ENCODE results near the gene KDM5A. TPM values are rescaled to one million over a fixed set of nuclear protein-coding genes. Genes with fewer than 3 reads are reported as not detected.
"Not testable (repeated sequence)": the region's sequence is repeated elsewhere in the genome, so short reads cannot be mapped to it uniquely, and the experiment has no call there.

KDM5A gene
- total RNA-seq, 6 experiments from 2014 or later = 10.8 to 31.0 (median 27.9) TPM

DNA sequence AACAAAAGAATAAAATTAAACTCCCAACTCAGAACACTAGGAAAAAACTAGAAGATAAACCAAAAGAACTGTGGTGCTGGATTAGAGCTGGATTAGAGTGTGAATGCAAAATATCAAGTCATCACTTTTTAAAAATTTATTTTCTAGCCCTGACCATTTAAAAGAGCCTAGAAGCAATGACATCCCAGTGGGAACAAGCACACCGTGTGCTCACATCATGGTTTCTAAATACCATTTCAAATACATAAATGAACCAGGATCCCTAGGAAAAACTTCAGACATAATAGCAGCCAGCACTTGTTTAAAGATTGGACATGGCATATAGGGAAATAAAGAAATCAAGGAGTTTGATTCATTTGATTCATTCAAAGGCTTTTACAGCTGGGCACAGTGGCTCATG, 30.0 kb downstream of the KDM5A start:
- Histone ChIP-seq H3K27me3 (no peaks in the 10 kb centered on the region), H3K27ac (no peak overlapping the region), H3K36me3 (peaks cover 0 to 58% (median 21%) of the 10 kb centered on the region in 4 donors), H3K9me3 (no peaks in the 10 kb centered on the region), H3K4me3 (no peak overlapping the region), H3K4me1 (no peaks in the 10 kb centered on the region)
- ATAC-seq (no peak), DNase-seq (no peak)
- TF ChIP-seq POLR2A (IDR thresholded peaks at IDR 0.05) = no peak
- intact Hi-C loops (cut with DNase I) = no loop called here
- WGBS (ENCODE audit: insufficient coverage, low coverage, low lambda C conversion rate, missing lambda C conversion rate) = 82% methylated on average over 1 of the region's 1 CpG

DNA sequence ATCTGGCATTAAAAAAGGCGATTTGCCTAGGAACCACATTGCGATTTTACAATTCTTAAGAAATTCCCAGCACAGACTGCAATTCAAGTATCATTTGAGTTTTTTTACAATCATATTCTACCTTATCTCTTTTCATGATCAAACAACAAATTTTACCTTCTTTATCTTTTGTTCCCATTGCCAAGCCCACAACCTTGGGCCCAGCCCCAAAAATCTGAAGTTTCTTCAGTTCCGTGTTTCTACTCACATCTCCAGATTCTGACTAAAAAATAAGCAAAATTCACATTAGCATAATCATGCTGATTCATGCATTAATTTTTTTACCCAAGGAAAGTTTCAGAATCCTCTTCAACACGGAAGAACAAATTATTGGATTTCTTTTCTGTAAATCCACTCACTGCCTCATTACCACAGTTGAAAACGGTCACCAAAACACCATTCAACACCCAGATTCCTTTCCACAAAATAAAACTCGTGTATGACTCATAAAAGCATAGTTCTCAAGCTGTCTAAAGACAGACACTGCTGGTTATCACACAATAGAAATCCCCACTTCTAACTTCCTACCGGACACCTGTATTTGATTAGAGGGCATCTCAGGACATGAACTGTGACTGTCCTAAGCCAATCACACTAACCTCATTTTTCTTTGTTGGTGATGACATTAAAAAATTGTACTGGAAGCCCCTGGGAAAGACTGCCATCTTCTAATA, 32.7 kb downstream of the KDM5A start:
- no peak for TF ChIP-seq POLR2A (IDR thresholded peaks at IDR 0.05)
- TF ChIP-seq, protein P1, sequence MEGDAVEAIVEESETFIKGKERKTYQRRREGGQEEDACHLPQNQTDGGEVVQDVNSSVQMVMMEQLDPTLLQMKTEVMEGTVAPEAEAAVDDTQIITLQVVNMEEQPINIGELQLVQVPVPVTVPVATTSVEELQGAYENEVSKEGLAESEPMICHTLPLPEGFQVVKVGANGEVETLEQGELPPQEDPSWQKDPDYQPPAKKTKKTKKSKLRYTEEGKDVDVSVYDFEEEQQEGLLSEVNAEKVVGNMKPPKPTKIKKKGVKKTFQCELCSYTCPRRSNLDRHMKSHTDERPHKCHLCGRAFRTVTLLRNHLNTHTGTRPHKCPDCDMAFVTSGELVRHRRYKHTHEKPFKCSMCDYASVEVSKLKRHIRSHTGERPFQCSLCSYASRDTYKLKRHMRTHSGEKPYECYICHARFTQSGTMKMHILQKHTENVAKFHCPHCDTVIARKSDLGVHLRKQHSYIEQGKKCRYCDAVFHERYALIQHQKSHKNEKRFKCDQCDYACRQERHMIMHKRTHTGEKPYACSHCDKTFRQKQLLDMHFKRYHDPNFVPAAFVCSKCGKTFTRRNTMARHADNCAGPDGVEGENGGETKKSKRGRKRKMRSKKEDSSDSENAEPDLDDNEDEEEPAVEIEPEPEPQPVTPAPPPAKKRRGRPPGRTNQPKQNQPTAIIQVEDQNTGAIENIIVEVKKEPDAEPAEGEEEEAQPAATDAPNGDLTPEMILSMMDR (IDR thresholded peaks at IDR 0.05) = no peak
- intact Hi-C loops (cut with DNase I) = no loop called here
- no peak for DNase-seq
- no peaks in the 10 kb centered on the region for H3K4me1 ChIP-seq
- no peak overlapping the region for H3K4me3 ChIP-seq
- no peaks in the 10 kb centered on the region for H3K9me3 ChIP-seq
- no peak overlapping the region for H3K27ac ChIP-seq
- WGBS (ENCODE audit: insufficient coverage, low coverage, low lambda C conversion rate, missing lambda C conversion rate) = 90% methylated on average over 7 of the region's 7 CpGs
- ATAC-seq = no peak
- no peaks in the 10 kb centered on the region for H3K27me3 ChIP-seq
- H3K36me3 ChIP-seq = peaks cover 0 to 59% (median 25%) of the 10 kb centered on the region in 4 donors

DNA sequence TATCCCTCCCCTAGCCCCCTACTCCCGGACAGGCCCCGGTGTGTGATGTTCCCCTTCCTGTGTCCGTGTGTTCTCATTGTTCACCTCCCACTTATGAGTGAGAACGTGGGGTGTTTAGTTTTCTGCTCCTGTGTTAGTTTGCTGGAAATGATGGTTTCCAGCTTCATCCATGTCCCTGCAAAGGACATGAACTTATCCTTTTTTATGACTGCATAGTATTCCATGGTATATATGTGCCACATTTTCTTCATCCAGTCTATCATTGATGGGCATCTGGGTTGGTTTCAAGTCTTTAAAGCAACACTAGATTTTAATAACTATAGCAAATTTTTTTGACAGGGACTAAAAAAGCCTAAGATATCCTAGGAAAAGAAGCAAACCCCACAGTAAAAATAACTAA, 37.9 kb downstream of the KDM5A start:
- ATAC-seq; intact Hi-C loops (cut with DNase I); H3K9me3 ChIP-seq; H3K4me3 ChIP-seq; H3K4me1 ChIP-seq; H3K27ac ChIP-seq; H3K27me3 ChIP-seq; DNase-seq: not testable (repeated sequence)
- WGBS (ENCODE audit: insufficient coverage, low coverage, low lambda C conversion rate, missing lambda C conversion rate) = 86% methylated on average over 1 of the region's 4 CpGs
- H3K36me3 ChIP-seq = peaks cover 0 to 77% (median 31%) of the 10 kb centered on the region in 4 donors

DNA sequence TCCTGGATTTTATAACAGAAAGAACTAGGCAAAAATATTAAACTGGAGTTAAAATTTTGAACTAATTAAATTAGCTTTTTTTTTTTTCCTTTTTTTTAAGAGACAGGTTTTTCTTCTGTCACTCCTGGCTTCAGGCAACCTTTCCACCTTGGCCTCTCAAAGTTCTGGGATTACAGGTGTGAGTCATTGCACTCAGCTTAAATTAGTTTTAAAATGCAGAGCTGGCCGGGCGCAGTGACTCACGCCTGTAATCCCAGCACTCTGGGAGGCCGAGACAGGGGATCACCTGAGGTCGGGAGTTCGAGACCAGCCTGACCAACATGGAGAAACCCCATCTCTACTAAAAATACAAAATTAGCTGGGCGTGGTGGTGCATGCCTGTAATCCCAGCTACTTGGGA, 39.5 kb downstream of the KDM5A start:
- H3K9me3 ChIP-seq; H3K27ac ChIP-seq; ATAC-seq; H3K4me3 ChIP-seq; H3K4me1 ChIP-seq; DNase-seq; H3K27me3 ChIP-seq; intact Hi-C loops (cut with DNase I): not testable (repeated sequence)
- 100% methylated on average over 5 of the region's 7 CpGs for WGBS (ENCODE audit: insufficient coverage, low coverage, low lambda C conversion rate, missing lambda C conversion rate)
- H3K36me3 ChIP-seq = peaks cover 0 to 61% (median 28%) of the 10 kb centered on the region in 4 donors

DNA sequence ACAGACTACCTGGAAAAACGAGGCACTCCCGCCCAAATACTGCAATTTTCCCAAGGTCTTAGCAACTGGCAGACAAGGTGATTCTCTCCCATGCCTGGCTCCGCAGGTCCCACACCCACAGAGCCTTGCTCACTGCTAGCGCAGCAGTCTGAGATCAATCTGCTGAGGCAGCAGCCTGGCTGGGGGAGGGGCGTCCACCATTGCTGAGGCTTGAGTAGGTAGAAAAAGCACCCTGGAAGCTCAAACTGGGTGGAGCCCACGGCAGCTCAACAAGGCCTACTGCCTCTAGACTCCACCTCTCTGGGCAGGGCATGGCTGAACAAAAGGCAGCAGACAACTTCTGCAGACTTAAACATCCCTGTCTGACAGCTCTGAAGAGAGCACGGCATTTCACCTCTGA, 46.1 kb downstream of the KDM5A start:
- Histone ChIP-seq H3K4me1 (peaks cover 0 to 25% (median 10%) of the 10 kb centered on the region in 4 donors), H3K36me3 (peaks cover 0 to 16% (median 1%) of the 10 kb centered on the region in 4 donors)
- H3K4me3 ChIP-seq; H3K27ac ChIP-seq; ATAC-seq; DNase-seq; H3K9me3 ChIP-seq; H3K27me3 ChIP-seq; intact Hi-C loops (cut with DNase I): not testable (repeated sequence)
- 83% methylated on average over 1 of the region's 7 CpGs for WGBS (ENCODE audit: insufficient coverage, low coverage, low lambda C conversion rate, missing lambda C conversion rate)

- Histone ChIP-seq H3K4me1 (peaks cover 0 to 25% (median 12%) of the 10 kb centered on the region in 4 donors), H3K36me3 (peaks cover 0 to 34% (median 19%) of the 10 kb centered on the region in 4 donors), H3K9me3 (no peaks in the 10 kb centered on the region), H3K27ac (no peak overlapping the region), H3K4me3 (no peak overlapping the region), H3K27me3 (no peaks in the 10 kb centered on the region)
- 85% methylated on average over 3 of the region's 6 CpGs for WGBS (ENCODE audit: insufficient coverage, low coverage, low lambda C conversion rate, missing lambda C conversion rate)
- TF ChIP-seq POLR2A (IDR thresholded peaks at IDR 0.05) = no peak
- TF ChIP-seq, protein P1 (IDR thresholded peaks at IDR 0.05) = no peak
- ATAC-seq (no peak), DNase-seq (no peak)
- intact Hi-C loops (cut with DNase I) = no loop called here
Observed at GRCh38 chr12:337039-337438, 52.1 kb downstream of the KDM5A start.
